ENCODE results near the gene NR5A2. TPM values are rescaled to one million over a fixed set of nuclear protein-coding genes. Genes with fewer than 3 reads are reported as not detected.

Gene NR5A2
- total RNA-seq (2021) (13.6 to 22.3 TPM (median 17.8 TPM) in 3 replicates), Bru-seq, nascent RNA (percentile 84 among the genes with signal in this experiment)
- long read RNA-seq, experiment 1, partial matches to known transcripts: 47 of 81 reads
- long read RNA-seq, experiment 1, other reads (novel, unspliced or antisense): 34 of 81 reads
- long read RNA-seq, experiment 2, partial matches to known transcripts: 11 of 20 reads
- long read RNA-seq, experiment 2, other reads (novel, unspliced or antisense): 9 of 20 reads
- long read RNA-seq, experiment 3, partial matches to known transcripts: 10 of 20 reads
- long read RNA-seq, experiment 3, other reads (novel, unspliced or antisense): 10 of 20 reads

DNA sequence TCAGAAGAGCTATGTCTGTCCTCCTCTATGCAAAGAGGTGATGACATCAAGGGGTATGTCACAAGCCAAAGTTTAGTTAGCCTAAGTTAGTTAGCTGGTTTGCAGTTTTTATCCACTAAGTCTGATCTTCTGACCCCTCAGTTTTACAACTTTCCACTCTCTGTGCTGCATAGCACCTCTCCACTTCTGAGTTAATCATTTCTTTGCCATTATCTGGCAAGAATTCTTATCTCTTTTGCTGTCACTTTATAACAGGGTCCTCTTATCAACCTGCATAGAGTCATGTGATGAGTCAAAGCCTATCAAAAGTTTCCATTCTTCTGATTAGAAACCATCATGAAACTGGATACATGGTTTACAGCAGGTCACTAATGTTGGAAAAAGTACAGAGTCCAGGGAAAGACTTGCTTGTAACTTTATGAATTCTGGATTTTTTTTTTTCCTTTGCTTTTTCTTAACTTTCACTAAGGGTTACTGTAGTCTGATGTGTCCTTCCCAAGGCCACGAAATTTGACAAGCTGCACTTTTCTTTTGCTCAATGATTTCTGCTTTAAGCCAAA, at the start of gene NR5A2:
NR5A2 (plus strand) TSS at position 447 of the 560 bp plus-strand sequence. CDS start 138 bp downstream, outside the sequence.
- no peak for TF ChIP-seq NFYB (CRISPR knock-in tag; conservative IDR thresholded peaks at IDR 0.05; ENCODE audit: low read depth)
- Mint-ChIP-seq H3K4me1 (peaks cover 26% of the 10 kb centered on the region), H3K27me3 (ENCODE audit: low read depth) (peaks cover 15% of the 10 kb centered on the region), H3K27ac (peak within 1 kb of the TSS; percentile 95; the same call in 1 of the 2 replicates), H3K36me3 (no peaks in the 10 kb centered on the region), H3K9me3 (no peaks in the 10 kb centered on the region), H3K4me3 (peak within 1 kb of the TSS; percentile 90)
- ChIA-PET CTCF (interaction anchor here (2.1 kb wide), 1 partner anchor 21 kb away, joined by 8 read pairs; no protein-coding TSS in a partner anchor), POLR2A (interaction anchor here (0.6 to 1.1 kb wide), 2 partner anchors 9 to 49 kb away, joined by 3 read pairs; no protein-coding TSS in a partner anchor)
- ATAC-seq (no peak), DNase-seq (ENCODE audit: low spot score) (no peak)

DNA sequence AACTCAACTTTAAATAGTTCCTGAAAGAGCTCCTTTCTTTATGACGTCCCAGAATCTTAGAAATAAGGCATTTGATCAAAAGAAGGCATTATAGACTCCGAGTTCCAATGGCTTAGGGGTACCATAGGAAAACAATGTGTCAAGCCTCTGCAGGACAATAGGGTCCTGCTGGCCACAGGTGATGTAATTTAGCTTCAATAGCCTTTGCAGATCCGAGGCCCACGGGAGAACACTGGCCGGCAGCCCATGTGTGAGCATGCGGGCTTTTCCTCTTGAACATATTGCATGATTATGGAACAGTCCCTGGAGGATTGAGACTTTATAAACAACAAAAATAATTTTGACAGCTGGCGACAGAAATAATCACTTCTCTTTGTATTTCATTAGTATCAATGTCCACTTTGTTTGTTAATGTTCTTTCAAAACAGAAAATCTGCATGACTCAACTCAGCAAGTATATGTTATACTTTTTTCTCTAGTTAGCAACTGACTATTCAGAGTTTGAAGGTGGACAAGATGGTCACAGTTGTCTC, 49.0 kb upstream of the NR5A2 start:
- peaks cover 48% of the 10 kb centered on the region for H3K4me1 Mint-ChIP-seq
- no peak for TF ChIP-seq NR1H2 (CRISPR knock-in tag; IDR thresholded peaks at IDR 0.05)
- no peak for TF ChIP-seq RORB (CRISPR knock-in tag; IDR thresholded peaks at IDR 0.05)
- no peak for TF ChIP-seq ZNF121 (CRISPR knock-in tag; IDR thresholded peaks at IDR 0.05)
- peak; percentile 69; the same call in 1 of the 2 replicates for TF ChIP-seq ZNF317 (CRISPR knock-in tag; IDR thresholded peaks at IDR 0.05; ENCODE audit: borderline replicate concordance, low read depth)
- H3K27ac Mint-ChIP-seq: peak overlapping the region; percentile 47; the same call in 1 of the 2 replicates
- DNase-seq (ENCODE audit: low spot score) (no peak), ATAC-seq (no peak)
- POLR2A ChIA-PET: interaction anchor here (0.6 to 1.0 kb wide), 2 partner anchors 49 to 58 kb away, joined by 3 read pairs; partner anchors contain the start of gene NR5A2
- CTCF ChIA-PET: interaction anchor here (1.0 kb wide), 1 partner anchor 24 kb away, joined by 3 read pairs; no protein-coding TSS in a partner anchor
- no peak overlapping the region for H3K4me3 Mint-ChIP-seq
- no peaks in the 10 kb centered on the region for H3K36me3 Mint-ChIP-seq
- no peaks in the 10 kb centered on the region for H3K27me3 Mint-ChIP-seq (ENCODE audit: low read depth)
- no peaks in the 10 kb centered on the region for H3K9me3 Mint-ChIP-seq

DNA sequence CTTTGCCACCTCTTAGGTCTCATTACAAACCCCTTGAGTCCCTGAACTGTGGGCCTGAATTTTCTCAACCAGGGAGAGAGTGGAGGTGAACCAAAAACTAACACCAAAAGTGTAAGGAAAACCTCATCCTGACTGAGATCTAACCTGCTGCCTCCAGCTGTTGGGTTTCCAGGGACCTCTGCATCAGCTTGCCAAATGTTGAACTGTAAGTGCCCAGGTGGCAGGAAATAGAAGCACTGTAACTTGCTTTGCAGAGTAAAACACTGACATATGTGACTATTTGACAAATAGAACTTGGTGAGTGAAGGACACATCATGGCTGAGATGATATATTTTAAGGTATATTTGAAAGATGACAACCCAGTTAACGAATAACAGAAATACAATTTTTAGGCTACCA, 48.4 kb upstream of the NR5A2 start:
- no peaks in the 10 kb centered on the region for H3K27me3 Mint-ChIP-seq (ENCODE audit: low read depth)
- TF ChIP-seq ESRRA (CRISPR knock-in tag; IDR thresholded peaks at IDR 0.05; ENCODE audit: borderline replicate concordance) (no peak), IRF2 (CRISPR knock-in tag; IDR thresholded peaks at IDR 0.05; ENCODE audit: borderline replicate concordance, low read depth) (no peak), SMAD3 (CRISPR knock-in tag; IDR thresholded peaks at IDR 0.05; ENCODE audit: borderline replicate concordance) (no peak), GRHL2 (CRISPR knock-in tag; IDR thresholded peaks at IDR 0.05; ENCODE audit: insufficient replicate concordance, severe bottlenecking) (no peak), NR3C1 (CRISPR knock-in tag; conservative IDR thresholded peaks at IDR 0.05; ENCODE audit: low read depth) (no peak), SP1 (CRISPR knock-in tag; conservative IDR thresholded peaks at IDR 0.05) (no peak), RORB (CRISPR knock-in tag; IDR thresholded peaks at IDR 0.05) (no peak), ZNF263 (CRISPR knock-in tag; IDR thresholded peaks at IDR 0.05; ENCODE audit: low read depth) (no peak), NR2C2 (CRISPR knock-in tag; IDR thresholded peaks at IDR 0.05) (no peak), FOXJ3 (CRISPR knock-in tag; IDR thresholded peaks at IDR 0.05; ENCODE audit: borderline replicate concordance) (no peak), ZNF232 (CRISPR knock-in tag; IDR thresholded peaks at IDR 0.05) (no peak)
- TF ChIP-seq, protein P1, sequence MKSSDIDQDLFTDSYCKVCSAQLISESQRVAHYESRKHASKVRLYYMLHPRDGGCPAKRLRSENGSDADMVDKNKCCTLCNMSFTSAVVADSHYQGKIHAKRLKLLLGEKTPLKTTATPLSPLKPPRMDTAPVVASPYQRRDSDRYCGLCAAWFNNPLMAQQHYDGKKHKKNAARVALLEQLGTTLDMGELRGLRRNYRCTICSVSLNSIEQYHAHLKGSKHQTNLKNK (CRISPR knock-in tag; IDR thresholded peaks at IDR 0.05): no peak
- TF ChIP-seq, protein P2, sequence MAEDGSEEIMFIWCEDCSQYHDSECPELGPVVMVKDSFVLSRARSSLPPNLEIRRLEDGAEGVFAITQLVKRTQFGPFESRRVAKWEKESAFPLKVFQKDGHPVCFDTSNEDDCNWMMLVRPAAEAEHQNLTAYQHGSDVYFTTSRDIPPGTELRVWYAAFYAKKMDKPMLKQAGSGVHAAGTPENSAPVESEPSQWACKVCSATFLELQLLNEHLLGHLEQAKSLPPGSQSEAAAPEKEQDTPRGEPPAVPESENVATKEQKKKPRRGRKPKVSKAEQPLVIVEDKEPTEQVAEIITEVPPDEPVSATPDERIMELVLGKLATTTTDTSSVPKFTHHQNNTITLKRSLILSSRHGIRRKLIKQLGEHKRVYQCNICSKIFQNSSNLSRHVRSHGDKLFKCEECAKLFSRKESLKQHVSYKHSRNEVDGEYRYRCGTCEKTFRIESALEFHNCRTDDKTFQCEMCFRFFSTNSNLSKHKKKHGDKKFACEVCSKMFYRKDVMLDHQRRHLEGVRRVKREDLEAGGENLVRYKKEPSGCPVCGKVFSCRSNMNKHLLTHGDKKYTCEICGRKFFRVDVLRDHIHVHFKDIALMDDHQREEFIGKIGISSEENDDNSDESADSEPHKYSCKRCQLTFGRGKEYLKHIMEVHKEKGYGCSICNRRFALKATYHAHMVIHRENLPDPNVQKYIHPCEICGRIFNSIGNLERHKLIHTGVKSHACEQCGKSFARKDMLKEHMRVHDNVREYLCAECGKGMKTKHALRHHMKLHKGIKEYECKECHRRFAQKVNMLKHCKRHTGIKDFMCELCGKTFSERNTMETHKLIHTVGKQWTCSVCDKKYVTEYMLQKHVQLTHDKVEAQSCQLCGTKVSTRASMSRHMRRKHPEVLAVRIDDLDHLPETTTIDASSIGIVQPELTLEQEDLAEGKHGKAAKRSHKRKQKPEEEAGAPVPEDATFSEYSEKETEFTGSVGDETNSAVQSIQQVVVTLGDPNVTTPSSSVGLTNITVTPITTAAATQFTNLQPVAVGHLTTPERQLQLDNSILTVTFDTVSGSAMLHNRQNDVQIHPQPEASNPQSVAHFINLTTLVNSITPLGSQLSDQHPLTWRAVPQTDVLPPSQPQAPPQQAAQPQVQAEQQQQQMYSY (CRISPR knock-in tag; IDR thresholded peaks at IDR 0.05): no peak
- TF ChIP-seq, protein P3, sequence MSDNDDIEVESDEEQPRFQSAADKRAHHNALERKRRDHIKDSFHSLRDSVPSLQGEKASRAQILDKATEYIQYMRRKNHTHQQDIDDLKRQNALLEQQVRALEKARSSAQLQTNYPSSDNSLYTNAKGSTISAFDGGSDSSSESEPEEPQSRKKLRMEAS (CRISPR knock-in tag; IDR thresholded peaks at IDR 0.05): no peak
- TF ChIP-seq, protein P4, sequence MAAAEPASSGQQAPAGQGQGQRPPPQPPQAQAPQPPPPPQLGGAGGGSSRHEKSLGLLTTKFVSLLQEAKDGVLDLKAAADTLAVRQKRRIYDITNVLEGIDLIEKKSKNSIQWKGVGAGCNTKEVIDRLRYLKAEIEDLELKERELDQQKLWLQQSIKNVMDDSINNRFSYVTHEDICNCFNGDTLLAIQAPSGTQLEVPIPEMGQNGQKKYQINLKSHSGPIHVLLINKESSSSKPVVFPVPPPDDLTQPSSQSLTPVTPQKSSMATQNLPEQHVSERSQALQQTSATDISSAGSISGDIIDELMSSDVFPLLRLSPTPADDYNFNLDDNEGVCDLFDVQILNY (CRISPR knock-in tag; IDR thresholded peaks at IDR 0.05): no peak
- TF ChIP-seq, protein P5, sequence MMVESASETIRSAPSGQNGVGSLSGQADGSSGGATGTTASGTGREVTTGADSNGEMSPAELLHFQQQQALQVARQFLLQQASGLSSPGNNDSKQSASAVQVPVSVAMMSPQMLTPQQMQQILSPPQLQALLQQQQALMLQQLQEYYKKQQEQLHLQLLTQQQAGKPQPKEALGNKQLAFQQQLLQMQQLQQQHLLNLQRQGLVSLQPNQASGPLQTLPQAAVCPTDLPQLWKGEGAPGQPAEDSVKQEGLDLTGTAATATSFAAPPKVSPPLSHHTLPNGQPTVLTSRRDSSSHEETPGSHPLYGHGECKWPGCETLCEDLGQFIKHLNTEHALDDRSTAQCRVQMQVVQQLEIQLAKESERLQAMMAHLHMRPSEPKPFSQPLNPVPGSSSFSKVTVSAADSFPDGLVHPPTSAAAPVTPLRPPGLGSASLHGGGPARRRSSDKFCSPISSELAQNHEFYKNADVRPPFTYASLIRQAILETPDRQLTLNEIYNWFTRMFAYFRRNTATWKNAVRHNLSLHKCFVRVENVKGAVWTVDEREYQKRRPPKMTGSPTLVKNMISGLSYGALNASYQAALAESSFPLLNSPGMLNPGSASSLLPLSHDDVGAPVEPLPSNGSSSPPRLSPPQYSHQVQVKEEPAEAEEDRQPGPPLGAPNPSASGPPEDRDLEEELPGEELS (CRISPR knock-in tag; IDR thresholded peaks at IDR 0.05): no peak
- H3K9me3 Mint-ChIP-seq: no peaks in the 10 kb centered on the region
- H3K36me3 Mint-ChIP-seq: no peaks in the 10 kb centered on the region
- no peak overlapping the region for H3K27ac Mint-ChIP-seq
- H3K4me1 Mint-ChIP-seq: peaks cover 47% of the 10 kb centered on the region
- H3K4me3 Mint-ChIP-seq: no peak overlapping the region
- no peak for ATAC-seq
- POLR2A ChIA-PET: interaction anchor here (1.0 kb wide), 1 partner anchor 57 kb away, joined by 3 read pairs; no protein-coding TSS in a partner anchor
- CTCF ChIA-PET: no interaction called here
- DNase-seq (ENCODE audit: low spot score): no peak
